Keratinocyte (primary cell): ENCODE results near the gene POU6F2. TPM values are rescaled to one million over a fixed set of nuclear protein-coding genes. Genes with fewer than 3 reads are reported as not detected.
A peak's percentile ranks its signal among the peaks of the same experiment; 100 is the strongest.

Experiments
- DNase-seq: peaks from one replicate; pipeline ENCODE4 v3.0.0-alpha.2; 2011; ENCODE audit warnings: low read depth, missing footprints, low spot score
- FAIRE-seq: peaks from 2 replicates; lab custom pipeline; 2011; peaks lifted over from hg19 to GRCh38; lab: Jason Lieb, UNC
- H2AFZ ChIP-seq: 2 replicates; pipeline ENCODE4 v1.6.0; 2012; ENCODE audit warnings: low read length, control low read depth, inconsistent platforms; ENCODE audit not compliant: control insufficient read depth
- H3K27ac ChIP-seq: 2 replicates; pipeline ENCODE4 v1.5.1; 2011; ENCODE audit warnings: low read length; ENCODE audit not compliant: control insufficient read depth, insufficient read depth
- H3K27me3 ChIP-seq: 3 replicates; pipeline ENCODE4 v1.6.0; 2011; ENCODE audit warnings: low read length; ENCODE audit not compliant: control insufficient read depth, insufficient read depth; ENCODE audit errors: extremely low read depth
- H3K36me3 ChIP-seq, 2 experiments: 2 replicates in 1 of 2; 3 replicates in 1 of 2; pipeline ENCODE4 v1.5.1; 2011; ENCODE audit warnings: low read length in 2 of 2, mild to moderate bottlenecking in 1 of 2; ENCODE audit not compliant: control insufficient read depth in 2 of 2, insufficient read depth in 2 of 2; ENCODE audit errors: extremely low read depth in 1 of 2
- H3K4me1 ChIP-seq: 3 replicates; pipeline ENCODE4 v1.5.1; 2011; ENCODE audit warnings: low read length; ENCODE audit not compliant: control insufficient read depth, insufficient read depth; ENCODE audit errors: extremely low read depth
- H3K4me2 ChIP-seq: 3 replicates; pipeline ENCODE4 v1.6.0; 2011; ENCODE audit warnings: low read depth, low read length; ENCODE audit not compliant: control insufficient read depth, insufficient read depth; ENCODE audit errors: extremely low read depth
- H3K4me3 ChIP-seq, 3 experiments: fragments of 200-600 bp in 1 of 3; sonication (generic) in 1 of 3; 2 replicates in 2 of 3; 3 replicates in 1 of 3; pipeline ENCODE4 v1.5.1; 2011 to 2016; ENCODE audit warnings: low read length in 3 of 3, mild to moderate bottlenecking in 3 of 3, control low read depth in 2 of 3, inconsistent platforms in 1 of 3, low read depth in 1 of 3, mixed read lengths in 1 of 3, mixed run types in 1 of 3, moderate library complexity in 1 of 3; ENCODE audit not compliant: control insufficient read depth in 2 of 3, insufficient read depth in 2 of 3; ENCODE audit errors: extremely low read depth in 1 of 3
- H3K79me2 ChIP-seq: 2 replicates; pipeline ENCODE4 v1.6.0; 2012; ENCODE audit warnings: low read length; ENCODE audit not compliant: control insufficient read depth, insufficient read depth
- H3K9ac ChIP-seq: 3 replicates; pipeline ENCODE4 v1.6.0; 2011; ENCODE audit warnings: low read length; ENCODE audit not compliant: control insufficient read depth, insufficient read depth; ENCODE audit errors: extremely low read depth
- H3K9me1 ChIP-seq: 3 replicates; pipeline ENCODE4 v1.6.0; 2011; ENCODE audit warnings: low read length; ENCODE audit not compliant: control insufficient read depth, insufficient read depth; ENCODE audit errors: extremely low read depth
- H3K9me3 ChIP-seq: 2 replicates; pipeline ENCODE4 v1.5.1; 2012; ENCODE audit warnings: low read depth, low read length; ENCODE audit not compliant: control insufficient read depth
- H4K20me1 ChIP-seq: 3 replicates; pipeline ENCODE4 v1.6.0; 2011; ENCODE audit warnings: low read length; ENCODE audit not compliant: control insufficient read depth, insufficient read depth; ENCODE audit errors: extremely low read depth
- CTCF ChIP-seq, 3 experiments: IDR thresholded peaks in 1 of 3; conservative IDR thresholded peaks in 1 of 3; optimal IDR thresholded peaks in 1 of 3; 2 replicates in 2 of 3; 3 replicates in 1 of 3; pipeline versions ENCODE3 to v1.5.1; 2011; ENCODE audit warnings: low read length in 3 of 3, mild to moderate bottlenecking in 3 of 3, moderate library complexity in 2 of 3, control low read depth in 1 of 3, inconsistent platforms in 1 of 3; ENCODE audit not compliant: insufficient read depth in 2 of 3; ENCODE audit errors: extremely low read depth in 1 of 3
- EZH2 ChIP-seq: IDR thresholded peaks from one replicate; pipeline ENCODE4 v1.6.1; 2012; ENCODE audit warnings: inconsistent platforms, mild to moderate bottlenecking, low read length, moderate library complexity
- dilution Hi-C: fragments of 300-500 bp; cut with MboI; formaldehyde crosslinking; loops from one replicate; pipeline ENCODE4 v1.7.0; 2020; ENCODE audit warnings: low sequenced_read_pairs; ENCODE audit not compliant: extremely low pct_ligation_motif_present
- polyA plus RNA-seq, 5 experiments: library from polyadenylated mRNA; depleted of rRNA in 3 of 5; stranded (reverse) in 3 of 5; stranded (forward) in 1 of 5; unstranded in 1 of 5; fragments of >200 nt; gene quantifications; 1 replicate in 1 of 5; 2 replicates in 3 of 5; 3 replicates in 1 of 5; pipeline versions ENCODE4 v1.2.1 to v1.2.3, GENCODE V29; 2011 to 2012; ENCODE audit warnings: missing spikeins in 2 of 5, low read depth in 1 of 5, low replicate concordance in 1 of 5

Gene POU6F2
- polyA plus RNA-seq, 1 donor (not counting 4 experiments of a cell fraction or from before 2014, with no cell fraction given), result not detected

DNA sequence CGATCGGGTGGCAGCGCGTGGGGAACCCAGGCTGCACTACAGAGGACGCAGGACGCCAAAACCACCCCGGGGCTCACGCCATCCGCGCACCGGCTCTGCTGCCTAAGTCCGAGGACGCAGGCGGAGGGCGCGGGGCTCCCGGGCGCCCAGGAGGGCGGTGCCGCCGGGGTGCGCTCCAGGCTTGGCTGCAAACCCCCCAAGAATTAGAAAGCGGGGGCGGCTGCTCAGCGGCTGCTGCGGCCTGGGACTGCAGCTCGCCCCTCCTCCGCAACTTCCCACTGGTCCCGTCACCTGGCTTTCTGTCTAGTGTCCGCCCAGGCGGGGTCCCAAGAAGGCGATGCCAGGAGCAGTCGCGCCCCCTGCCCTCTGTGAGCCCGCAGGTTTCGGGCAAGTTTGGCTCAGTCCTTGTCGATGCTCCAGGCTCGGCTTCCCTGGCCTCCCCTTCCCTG, 1.7 kb upstream of the POU6F2 start:
- H4K20me1 ChIP-seq, result no peaks in the 10 kb centered on the region
- H3K79me2 ChIP-seq, result no peaks in the 10 kb centered on the region
- peaks cover 30% of the 10 kb centered on the region for H3K27me3 ChIP-seq
- dilution Hi-C loops, result no loop called here
- no peak overlapping the region for H3K9ac ChIP-seq
- H3K27ac ChIP-seq, result no peak overlapping the region
- no peaks in the 10 kb centered on the region for H3K4me1 ChIP-seq
- TF ChIP-seq CTCF (optimal IDR thresholded peaks at IDR 0.05 in 1 of 3, IDR thresholded peaks at IDR 0.05 in 1 of 3, conservative IDR thresholded peaks at IDR 0.05 in 1 of 3; ENCODE audit: extremely low read depth in 1 of 3, insufficient read depth in 2 of 3, low read length in 3 of 3) (no peak), EZH2 (peak; percentile 73)
- no peak overlapping the region for H2AFZ ChIP-seq
- no peaks in the 10 kb centered on the region for H3K36me3 ChIP-seq
- H3K4me2 ChIP-seq, result no peak overlapping the region
- FAIRE-seq (no peak), DNase-seq (no peak)
- H3K9me1 ChIP-seq, result no peaks in the 10 kb centered on the region
- no peak overlapping the region for H3K4me3 ChIP-seq
- H3K9me3 ChIP-seq, result no peaks in the 10 kb centered on the region

- Histone ChIP-seq H3K4me1 (no peaks in the 10 kb centered on the region), H3K9me3 (no peaks in the 10 kb centered on the region), H3K9me1 (no peaks in the 10 kb centered on the region), H3K36me3 (no peaks in the 10 kb centered on the region), H3K79me2 (no peaks in the 10 kb centered on the region), H4K20me1 (no peaks in the 10 kb centered on the region), H3K27ac (no peak overlapping the region), H3K4me2 (no peak overlapping the region), H3K9ac (no peak overlapping the region), H2AFZ (no peak overlapping the region), H3K27me3 (peaks cover 30% of the 10 kb centered on the region), H3K4me3 (no peak overlapping the region)
- FAIRE-seq (no peak), DNase-seq (no peak)
- dilution Hi-C loops, result no loop called here
- TF ChIP-seq EZH2 (no peak), CTCF (optimal IDR thresholded peaks at IDR 0.05 in 1 of 3, IDR thresholded peaks at IDR 0.05 in 1 of 3, conservative IDR thresholded peaks at IDR 0.05 in 1 of 3; ENCODE audit: extremely low read depth in 1 of 3, insufficient read depth in 2 of 3, low read length in 3 of 3) (no peak)
Observed at GRCh38 chr7:38978491-38978890, 782 bp downstream of the POU6F2 start.
